NT2/D1 (cell line): ENCODE data around the gene MAEL.

Experiments
- SUZ12 ChIP-seq: IDR thresholded peaks from 2 replicates; pipeline ENCODE4 v1.6.1; 2011; ENCODE audit not compliant: insufficient read length, insufficient read depth; ENCODE audit errors: extremely low read depth
- ZNF274 ChIP-seq: IDR thresholded peaks from 2 replicates; pipeline ENCODE4 v1.6.1; 2011; ENCODE audit warnings: mild to moderate bottlenecking, low read depth, low read length

DNA sequence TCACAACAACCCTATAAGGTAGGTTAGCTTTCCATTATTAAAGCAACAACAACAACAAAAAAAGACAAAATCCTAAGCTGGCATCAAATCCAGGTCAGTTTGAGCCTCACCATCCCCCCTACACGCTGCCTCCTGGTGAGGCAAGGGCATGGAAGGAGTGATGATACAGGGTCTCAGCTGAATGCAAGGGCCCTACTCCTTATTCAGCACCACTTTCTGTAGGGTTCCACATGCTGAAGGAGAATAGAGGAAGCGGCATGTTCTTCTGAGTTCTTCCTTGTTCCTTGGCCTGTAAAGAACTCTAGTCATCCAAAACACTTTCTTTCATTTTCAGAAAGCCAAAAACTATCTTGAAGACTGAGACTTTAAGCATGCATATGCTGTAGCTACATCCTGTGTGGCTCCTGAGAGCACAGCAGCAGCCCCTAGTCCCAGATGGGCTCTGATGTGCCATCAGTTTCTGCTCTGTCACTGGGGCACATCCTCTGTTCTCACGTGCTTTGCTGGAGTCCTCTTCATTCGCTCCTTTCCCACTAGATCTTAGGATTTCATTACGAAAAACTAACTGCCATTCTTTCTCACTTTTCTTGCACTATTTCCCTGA, 19.9 kb upstream of the MAEL start:
- TF ChIP-seq ZNF274 (no peak), SUZ12 (no peak)
